ENCODE data around the gene LRRC4C.

LRRC4C gene

DNA sequence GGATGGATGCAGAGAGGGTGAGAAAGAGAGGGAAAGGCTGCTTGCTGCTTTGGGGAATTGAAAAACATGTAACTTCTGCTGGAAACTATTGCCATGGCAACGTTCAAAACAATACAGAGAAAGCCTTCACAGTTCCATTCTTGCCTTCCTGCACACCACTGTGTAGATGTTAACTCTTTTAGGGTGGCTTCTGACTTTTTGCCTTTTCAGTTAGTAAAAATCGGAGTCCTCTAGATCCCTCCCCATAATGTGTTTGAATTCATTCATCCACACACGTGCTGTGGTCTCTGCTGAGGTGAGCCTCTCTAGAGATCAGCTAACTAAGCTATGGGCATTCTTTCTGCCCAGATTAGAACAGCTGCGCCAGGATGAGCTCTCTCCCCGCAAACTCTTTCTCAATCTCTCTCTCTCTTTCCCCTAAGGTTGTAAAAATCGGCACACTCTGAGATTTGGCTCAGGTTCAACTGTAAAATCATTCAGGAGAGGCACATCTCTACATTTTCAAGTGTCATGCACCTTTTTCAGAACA, 1178.3 kb downstream of the LRRC4C start:
- Histone ChIP-seq H3K79me2 (ENCODE audit: insufficient read depth, low read length) (no peaks in the 10 kb centered on the region), H3K4me3 (ENCODE audit: low read depth, low read length, poor library complexity, severe bottlenecking) (no peak overlapping the region), H3K27me3 (ENCODE audit: insufficient read depth, low read length) (no peaks in the 10 kb centered on the region), H3K9ac (ENCODE audit: low read length) (no peak overlapping the region), H3K9me3 (ENCODE audit: low read length) (no peaks in the 10 kb centered on the region), H3K27ac (ENCODE audit: low read depth, low read length, poor library complexity, severe bottlenecking) (no peak overlapping the region), H4K20me1 (ENCODE audit: insufficient read depth, low read length) (no peaks in the 10 kb centered on the region), H3K9me2 (ENCODE audit: low read depth, low read length) (no peaks in the 10 kb centered on the region), H3K4me2 (ENCODE audit: low read length) (no peak overlapping the region), H2AFZ (ENCODE audit: low read length) (no peak overlapping the region), H3K36me3 (ENCODE audit: insufficient read depth, low read length) (no peaks in the 10 kb centered on the region), H3F3A (ENCODE audit: insufficient read depth, low read length) (no peaks in the 10 kb centered on the region), H3K4me1 (ENCODE audit: insufficient read depth, low read length, severe bottlenecking) (no peaks in the 10 kb centered on the region)
- TF ChIP-seq, protein P1, sequence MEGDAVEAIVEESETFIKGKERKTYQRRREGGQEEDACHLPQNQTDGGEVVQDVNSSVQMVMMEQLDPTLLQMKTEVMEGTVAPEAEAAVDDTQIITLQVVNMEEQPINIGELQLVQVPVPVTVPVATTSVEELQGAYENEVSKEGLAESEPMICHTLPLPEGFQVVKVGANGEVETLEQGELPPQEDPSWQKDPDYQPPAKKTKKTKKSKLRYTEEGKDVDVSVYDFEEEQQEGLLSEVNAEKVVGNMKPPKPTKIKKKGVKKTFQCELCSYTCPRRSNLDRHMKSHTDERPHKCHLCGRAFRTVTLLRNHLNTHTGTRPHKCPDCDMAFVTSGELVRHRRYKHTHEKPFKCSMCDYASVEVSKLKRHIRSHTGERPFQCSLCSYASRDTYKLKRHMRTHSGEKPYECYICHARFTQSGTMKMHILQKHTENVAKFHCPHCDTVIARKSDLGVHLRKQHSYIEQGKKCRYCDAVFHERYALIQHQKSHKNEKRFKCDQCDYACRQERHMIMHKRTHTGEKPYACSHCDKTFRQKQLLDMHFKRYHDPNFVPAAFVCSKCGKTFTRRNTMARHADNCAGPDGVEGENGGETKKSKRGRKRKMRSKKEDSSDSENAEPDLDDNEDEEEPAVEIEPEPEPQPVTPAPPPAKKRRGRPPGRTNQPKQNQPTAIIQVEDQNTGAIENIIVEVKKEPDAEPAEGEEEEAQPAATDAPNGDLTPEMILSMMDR (IDR thresholded peaks at IDR 0.05; ENCODE audit: low read length), result no peak
- TF ChIP-seq EZH2 (IDR thresholded peaks at IDR 0.05; ENCODE audit: borderline replicate concordance, low read length), result no peak

DNA sequence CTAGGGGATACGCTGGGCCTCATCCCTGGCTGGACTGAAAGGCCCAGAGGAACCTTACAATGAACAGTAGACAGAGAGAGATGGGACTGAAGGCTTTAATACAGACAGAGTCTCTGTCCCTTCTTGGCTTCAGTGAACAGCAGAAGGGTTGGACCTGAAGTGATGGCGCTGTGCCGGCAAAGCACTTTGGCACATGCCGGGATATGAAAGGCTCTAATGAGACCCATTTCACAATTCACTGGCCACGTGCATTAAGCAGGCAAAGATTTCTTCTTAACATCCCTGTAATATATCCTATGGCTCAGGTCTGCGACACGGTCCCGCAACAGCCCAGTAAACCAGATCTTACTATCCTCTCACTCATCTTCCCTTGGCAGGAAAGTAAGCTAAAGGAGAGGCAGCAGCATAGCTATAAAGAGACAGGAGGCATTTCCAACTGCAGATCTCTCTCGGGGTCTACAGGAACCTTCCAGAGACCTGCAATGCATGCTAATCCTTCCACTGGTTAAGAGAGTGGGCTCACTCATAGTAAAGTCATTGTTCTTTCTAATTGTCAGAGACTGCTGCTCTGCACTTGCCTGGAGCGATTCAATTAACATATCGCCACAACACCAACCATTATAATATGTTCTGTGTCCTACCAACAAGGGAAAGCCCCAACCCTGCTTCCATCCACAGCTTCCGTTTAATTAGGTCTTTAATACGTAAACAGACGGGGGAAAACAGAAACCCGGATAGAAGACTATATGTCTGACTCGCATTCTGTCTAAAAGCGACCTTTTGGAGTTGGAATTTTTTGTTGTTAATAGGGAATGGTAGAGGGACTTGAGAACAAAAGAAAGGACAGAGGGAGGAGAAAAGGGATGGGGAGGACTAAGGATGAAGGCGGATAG, 1179.0 kb downstream of the LRRC4C start:
- Histone ChIP-seq H4K20me1 (ENCODE audit: insufficient read depth, low read length) (no peaks in the 10 kb centered on the region), H3K9me2 (ENCODE audit: low read depth, low read length) (no peaks in the 10 kb centered on the region), H3K4me3 (ENCODE audit: low read depth, low read length, poor library complexity, severe bottlenecking) (no peak overlapping the region), H3K9ac (ENCODE audit: low read length) (no peak overlapping the region), H3K27me3 (ENCODE audit: insufficient read depth, low read length) (no peaks in the 10 kb centered on the region), H3K9me3 (ENCODE audit: low read length) (no peaks in the 10 kb centered on the region), H3F3A (ENCODE audit: insufficient read depth, low read length) (no peaks in the 10 kb centered on the region), H2AFZ (ENCODE audit: low read length) (no peak overlapping the region), H3K4me1 (ENCODE audit: insufficient read depth, low read length, severe bottlenecking) (no peaks in the 10 kb centered on the region), H3K79me2 (ENCODE audit: insufficient read depth, low read length) (no peaks in the 10 kb centered on the region), H3K27ac (ENCODE audit: low read depth, low read length, poor library complexity, severe bottlenecking) (no peak overlapping the region), H3K36me3 (ENCODE audit: insufficient read depth, low read length) (no peaks in the 10 kb centered on the region), H3K4me2 (ENCODE audit: low read length) (no peak overlapping the region)
- no peak for TF ChIP-seq EZH2 (IDR thresholded peaks at IDR 0.05; ENCODE audit: borderline replicate concordance, low read length)
- TF ChIP-seq, protein P1 (IDR thresholded peaks at IDR 0.05; ENCODE audit: low read length), result no peak

DNA sequence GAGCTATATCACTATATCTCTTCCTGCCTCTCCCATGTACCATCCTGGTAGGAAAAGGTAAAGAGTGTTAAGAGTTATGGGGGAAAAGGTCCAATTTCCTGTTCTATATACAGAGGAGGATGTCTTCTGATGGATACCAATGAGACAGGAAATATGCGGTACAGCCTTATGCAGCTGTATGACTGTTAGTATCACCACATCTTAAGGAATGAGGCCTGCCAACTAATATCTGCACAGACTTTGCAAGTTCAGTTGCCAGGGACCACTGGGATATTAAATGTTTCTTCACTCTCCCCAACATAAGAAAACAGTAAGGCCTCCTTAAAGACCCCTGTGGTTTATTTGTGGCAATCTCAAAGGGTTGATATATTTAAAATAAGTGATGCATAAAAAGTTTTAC, 1182.5 kb downstream of the LRRC4C start:
- Histone ChIP-seq H3K27me3 (ENCODE audit: insufficient read depth, low read length) (no peaks in the 10 kb centered on the region), H3K9me2 (ENCODE audit: low read depth, low read length) (no peaks in the 10 kb centered on the region), H3K79me2 (ENCODE audit: insufficient read depth, low read length) (no peaks in the 10 kb centered on the region), H3K4me2 (ENCODE audit: low read length) (no peak overlapping the region), H3K27ac (ENCODE audit: low read depth, low read length, poor library complexity, severe bottlenecking) (no peak overlapping the region), H3F3A (ENCODE audit: insufficient read depth, low read length) (no peaks in the 10 kb centered on the region), H3K4me3 (ENCODE audit: low read depth, low read length, poor library complexity, severe bottlenecking) (no peak overlapping the region), H3K9me3 (ENCODE audit: low read length) (no peaks in the 10 kb centered on the region), H4K20me1 (ENCODE audit: insufficient read depth, low read length) (no peaks in the 10 kb centered on the region), H2AFZ (ENCODE audit: low read length) (no peak overlapping the region), H3K36me3 (ENCODE audit: insufficient read depth, low read length) (no peaks in the 10 kb centered on the region), H3K4me1 (ENCODE audit: insufficient read depth, low read length, severe bottlenecking) (no peaks in the 10 kb centered on the region), H3K9ac (ENCODE audit: low read length) (no peak overlapping the region)
- TF ChIP-seq EZH2 (IDR thresholded peaks at IDR 0.05; ENCODE audit: borderline replicate concordance, low read length), result no peak
- TF ChIP-seq, protein P1 (IDR thresholded peaks at IDR 0.05; ENCODE audit: low read length), result no peak

All from OCI-LY1 (cell line).